Natural killer cell treated with Interleukin-12 subunit alpha and Interleukin-12 subunit beta and Interleukin-15 and Interleukin-18, amount 100 ng/mL, for 72 hours (primary cell): ENCODE data around the gene C5orf15. TPM values are rescaled to one million over a fixed set of nuclear protein-coding genes. Genes with fewer than 3 reads are reported as not detected.
"Not testable (repeated sequence)": the region's sequence is repeated elsewhere in the genome, so short reads cannot be mapped to it uniquely, and the experiment has no call there.

Experiments
- ATAC-seq, 2 donors: fragments of 150-1000 bp; cut with Tn5 transposase in 1 of 2; sonication (Bioruptor Pico), chemical (Tn5 transposase) in 1 of 2; 2 replicates each; pipeline ENCODE4 v1.10.0; 2021
- DNase-seq: peaks from one replicate; pipeline ENCODE4 v3.0.0; 2022; ENCODE audit warnings: low spot score
- H3K27ac Mint-ChIP-seq, 2 donors: 1 replicate in 1 of 2; 2 replicates in 1 of 2; pipeline ENCODE4 v1.8.0; 2022; ENCODE audit warnings: mixed read lengths in 2 of 2, mild to moderate bottlenecking in 1 of 2, moderate library complexity in 1 of 2
- H3K27me3 Mint-ChIP-seq, 2 donors: 1 replicate in 1 of 2; 2 replicates in 1 of 2; pipeline ENCODE4 v1.8.0; 2022; ENCODE audit warnings: mixed read lengths in 2 of 2
- H3K36me3 Mint-ChIP-seq: one replicate; pipeline ENCODE4 v1.8.0; 2022; ENCODE audit warnings: mixed read lengths
- H3K4me1 Mint-ChIP-seq, 2 donors: 1 replicate in 1 of 2; 2 replicates in 1 of 2; pipeline ENCODE4 v1.8.0; 2022; ENCODE audit warnings: low read depth in 2 of 2, mixed read lengths in 2 of 2, mild to moderate bottlenecking in 1 of 2
- H3K4me3 Mint-ChIP-seq: one replicate; pipeline ENCODE4 v1.8.0; 2022; ENCODE audit warnings: mixed read lengths
- H3K9me3 Mint-ChIP-seq: 2 replicates; pipeline ENCODE4 v1.8.0; 2022; ENCODE audit warnings: mixed read lengths
- total RNA-seq, 2 donors: library from RNA; stranded (reverse); gene quantifications; one replicate each; pipeline ENCODE4 v1.2.3, GENCODE V29; 2022

C5orf15 gene
- total RNA-seq, 2 donors from 2014 or later = 16.7 to 41.6 TPM

DNA sequence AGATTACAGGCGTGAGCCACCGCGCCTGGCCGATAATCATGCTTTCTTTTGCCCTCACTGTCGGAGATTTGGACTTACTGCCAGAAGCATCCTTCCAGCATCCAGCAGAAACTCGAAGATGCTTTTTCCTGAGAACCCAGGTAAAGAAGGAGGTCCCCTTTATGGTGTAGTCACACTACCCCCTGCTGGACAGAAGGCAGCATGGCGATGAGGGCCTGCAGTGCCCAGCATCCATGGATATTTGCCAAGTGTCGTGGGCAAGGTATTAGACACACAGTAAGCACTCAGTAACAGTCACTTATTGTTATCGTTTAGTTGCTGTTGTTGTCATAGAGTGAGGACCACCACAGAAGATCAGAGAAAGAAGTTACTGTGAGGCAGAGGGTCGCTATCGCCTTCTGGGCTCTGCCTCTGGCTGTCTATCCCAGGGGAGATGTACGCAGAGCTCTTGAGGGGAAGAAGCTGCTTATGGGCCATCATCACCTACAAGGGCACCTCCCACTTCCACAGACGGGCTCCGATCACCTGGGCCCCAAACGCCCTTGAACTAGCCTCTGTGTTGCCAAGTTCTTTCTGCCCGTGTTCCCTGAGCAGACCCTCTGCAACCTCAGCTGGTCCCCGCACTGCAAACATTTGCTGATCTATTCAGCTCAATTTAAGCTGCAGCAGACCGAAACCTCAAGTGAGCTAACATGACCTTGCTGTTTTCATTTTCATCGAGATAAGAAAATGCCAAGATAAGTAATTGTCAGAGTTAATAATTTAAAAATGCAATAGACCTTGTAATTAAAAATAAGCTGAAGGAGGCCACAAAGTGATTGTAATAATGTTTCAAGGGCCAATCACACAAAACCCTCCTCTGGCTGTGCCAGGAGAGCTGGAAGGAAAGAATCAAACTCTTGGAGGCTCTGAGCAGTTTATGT is 23.9 kb downstream of the C5orf15 start:
- H3K4me3 Mint-ChIP-seq = no peak overlapping the region
- no peak overlapping the region for H3K27ac Mint-ChIP-seq
- H3K36me3 Mint-ChIP-seq = no peaks in the 10 kb centered on the region
- H3K4me1 Mint-ChIP-seq = no peaks in the 10 kb centered on the region
- peaks cover 0 to 3% of the 10 kb centered on the region in 2 donors for H3K27me3 Mint-ChIP-seq
- ATAC-seq (peak in 1 of 2 donors; percentile 62), DNase-seq (no peak)
- H3K9me3 Mint-ChIP-seq = no peaks in the 10 kb centered on the region

DNA sequence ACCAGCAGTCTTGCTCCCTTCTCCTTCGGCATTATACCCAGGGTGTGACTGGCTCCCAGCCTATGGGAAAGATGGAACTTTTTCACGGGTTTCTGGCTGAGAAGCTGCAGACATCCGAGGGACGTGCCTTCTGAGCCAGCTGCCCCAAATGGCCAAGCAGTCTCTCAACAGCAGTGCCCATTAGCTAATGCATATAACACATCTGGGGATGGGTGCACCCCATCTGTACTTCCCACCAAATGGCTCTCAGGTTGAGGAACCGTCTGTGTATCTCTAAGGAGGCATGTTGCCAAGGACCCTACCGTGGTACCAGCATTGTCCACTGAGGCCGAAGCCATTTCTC is 25.0 kb downstream of the C5orf15 start:
- no peak for ATAC-seq
- no peaks in the 10 kb centered on the region for H3K36me3 Mint-ChIP-seq
- no peak overlapping the region for H3K27ac Mint-ChIP-seq
- H3K27me3 Mint-ChIP-seq = peaks cover 0 to 3% of the 10 kb centered on the region in 2 donors
- DNase-seq = no peak
- no peaks in the 10 kb centered on the region for H3K4me1 Mint-ChIP-seq
- H3K9me3 Mint-ChIP-seq = no peaks in the 10 kb centered on the region
- H3K4me3 Mint-ChIP-seq = no peak overlapping the region

DNA sequence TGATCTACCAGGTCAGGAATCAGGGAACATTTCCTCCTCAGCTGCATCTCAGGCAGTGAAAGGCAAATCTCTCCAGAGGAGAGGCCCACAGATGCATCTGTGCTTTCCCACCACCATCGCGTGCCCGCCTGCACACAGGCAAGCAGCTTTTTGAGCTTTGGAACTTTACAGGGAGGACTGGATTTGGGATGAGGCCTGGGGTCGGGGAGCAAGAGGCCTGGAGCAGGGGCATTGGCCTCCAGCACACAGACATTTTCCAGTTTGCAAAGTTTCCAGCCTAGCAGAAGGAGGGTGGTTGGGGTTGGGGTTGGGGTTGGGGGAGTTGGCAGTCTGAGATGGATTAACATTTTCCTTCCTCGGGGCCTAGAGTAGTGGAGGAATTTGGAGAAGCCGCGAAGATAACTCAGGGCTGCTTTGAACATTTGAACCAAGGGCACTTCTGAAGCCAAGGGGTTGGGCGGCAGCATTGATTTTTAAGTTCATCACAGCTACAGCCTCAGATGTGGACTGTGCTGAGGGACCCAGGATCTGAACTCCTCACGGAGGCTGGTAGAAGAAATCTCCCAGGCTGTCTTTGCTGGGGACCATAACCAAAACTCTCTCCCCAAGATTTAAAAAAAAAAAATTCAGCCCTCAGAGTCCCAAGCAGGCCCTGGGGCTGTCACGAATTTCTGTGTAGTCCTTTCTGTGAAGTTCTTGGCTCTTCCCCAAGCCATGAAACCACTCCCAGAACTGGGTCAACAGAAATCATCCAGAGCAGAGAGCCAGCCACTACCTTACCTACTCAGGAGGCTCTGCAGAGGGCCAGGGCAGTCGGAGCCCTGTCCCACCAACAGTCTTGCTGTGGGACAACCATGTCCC is 25.6 kb downstream of the C5orf15 start:
- ATAC-seq = no peak
- H3K9me3 Mint-ChIP-seq = no peaks in the 10 kb centered on the region
- no peaks in the 10 kb centered on the region for H3K4me1 Mint-ChIP-seq
- no peak overlapping the region for H3K27ac Mint-ChIP-seq
- no peak for DNase-seq
- H3K4me3 Mint-ChIP-seq = no peak overlapping the region
- no peaks in the 10 kb centered on the region for H3K36me3 Mint-ChIP-seq
- peaks cover 0 to 3% of the 10 kb centered on the region in 2 donors for H3K27me3 Mint-ChIP-seq

DNA sequence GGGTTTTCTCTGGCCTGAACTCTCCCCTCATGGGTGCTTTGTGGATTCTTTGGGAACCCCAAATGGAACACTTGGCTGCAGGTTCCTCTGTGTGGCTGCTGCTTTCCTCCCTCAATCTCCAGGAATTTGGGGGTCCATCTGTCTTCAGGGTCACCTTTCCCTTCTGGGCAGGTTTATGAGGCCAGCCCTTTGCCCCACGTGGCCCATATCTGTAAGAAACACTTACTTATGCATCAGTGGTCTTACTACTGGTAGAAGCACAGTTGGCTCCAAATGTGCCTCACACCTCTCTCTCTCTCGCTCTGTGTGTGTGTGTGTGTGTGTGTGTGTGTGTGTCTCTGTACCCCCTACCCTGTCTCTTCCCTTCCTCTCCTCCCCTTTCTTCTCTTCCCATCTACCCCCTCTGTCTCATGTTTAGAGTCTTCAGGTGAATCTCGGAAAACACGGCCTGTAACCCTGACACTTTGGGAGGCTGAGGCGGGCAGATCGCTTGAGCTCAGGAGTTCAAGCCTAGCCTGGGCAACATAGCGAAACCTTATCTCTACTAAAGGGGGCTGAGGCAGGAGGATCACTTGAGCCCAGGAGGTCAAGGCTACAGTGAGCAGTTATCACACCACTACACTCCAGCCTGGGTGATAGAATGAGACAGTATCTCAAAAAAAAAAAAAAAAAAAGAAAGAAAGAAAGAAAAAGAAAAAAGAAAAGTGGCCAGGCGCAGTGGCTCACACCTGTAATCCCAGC is 26.8 kb downstream of the C5orf15 start:
- H3K27me3 Mint-ChIP-seq = peaks cover 0 to 3% of the 10 kb centered on the region in 2 donors
- DNase-seq = no peak
- no peaks in the 10 kb centered on the region for H3K36me3 Mint-ChIP-seq
- H3K4me3 Mint-ChIP-seq = no peak overlapping the region
- H3K4me1 Mint-ChIP-seq = no peaks in the 10 kb centered on the region
- H3K27ac Mint-ChIP-seq = no peak overlapping the region
- ATAC-seq = no peak
- no peaks in the 10 kb centered on the region for H3K9me3 Mint-ChIP-seq

GRCh38 chr5:133939668-133940067 is 28.8 kb downstream of the C5orf15 start:
- H3K4me1 Mint-ChIP-seq = no peaks in the 10 kb centered on the region
- H3K27ac Mint-ChIP-seq = no peak overlapping the region
- H3K9me3 Mint-ChIP-seq = no peaks in the 10 kb centered on the region
- no peak for ATAC-seq
- no peaks in the 10 kb centered on the region for H3K27me3 Mint-ChIP-seq
- no peak overlapping the region for H3K4me3 Mint-ChIP-seq
- no peak for DNase-seq
- no peaks in the 10 kb centered on the region for H3K36me3 Mint-ChIP-seq

- DNase-seq (no peak), ATAC-seq (no peak)
- no peaks in the 10 kb centered on the region for H3K36me3 Mint-ChIP-seq
- no peak overlapping the region for H3K27ac Mint-ChIP-seq
- no peaks in the 10 kb centered on the region for H3K4me1 Mint-ChIP-seq
- H3K4me3 Mint-ChIP-seq = no peak overlapping the region
- H3K9me3 Mint-ChIP-seq = no peaks in the 10 kb centered on the region
- peaks cover 0 to 2% of the 10 kb centered on the region in 2 donors for H3K27me3 Mint-ChIP-seq
Observed at GRCh38 chr5:133938929-133939328, 29.5 kb downstream of the C5orf15 start.

DNA sequence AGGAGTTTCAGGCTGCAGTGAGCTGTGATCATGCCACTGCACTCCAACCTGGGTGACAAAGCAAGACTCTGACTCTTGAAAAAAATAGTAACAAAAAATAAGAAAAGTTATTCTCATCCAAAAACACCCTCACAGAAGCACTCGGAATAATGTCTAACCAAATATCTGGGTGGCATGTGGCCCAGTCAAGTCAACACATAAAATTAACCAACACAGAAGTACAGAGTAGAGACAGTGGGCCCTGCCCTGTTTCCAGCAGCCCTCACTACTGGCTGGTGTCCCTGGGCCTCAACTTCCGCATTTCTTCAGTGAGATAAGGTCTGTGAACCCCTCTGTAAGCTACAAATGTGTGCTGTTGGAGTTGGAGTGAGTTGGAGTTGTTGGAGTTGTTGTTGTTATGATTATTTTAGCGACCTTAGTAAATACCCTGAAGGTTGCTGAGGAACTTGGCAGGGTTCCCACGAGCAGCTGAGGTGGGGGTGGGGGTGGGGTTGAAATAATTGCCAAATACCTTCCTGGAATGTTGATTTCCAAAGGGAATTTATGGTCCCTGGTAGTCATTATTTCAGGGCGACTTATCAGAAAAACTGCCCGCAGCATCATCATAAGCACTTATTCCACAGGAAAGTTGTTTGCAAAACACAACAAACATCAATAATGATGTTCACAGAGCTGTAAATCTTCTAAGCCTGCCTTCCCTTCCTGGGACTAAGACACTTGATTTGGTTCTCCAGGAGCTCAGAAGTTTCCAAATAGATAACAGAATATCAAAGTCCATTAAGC is 30.2 kb downstream of the C5orf15 start:
- Mint-ChIP-seq H3K36me3 (no peaks in the 10 kb centered on the region), H3K9me3 (no peaks in the 10 kb centered on the region), H3K27me3 (peaks cover 0 to 2% of the 10 kb centered on the region in 2 donors), H3K27ac (no peak overlapping the region), H3K4me3 (no peak overlapping the region), H3K4me1 (no peaks in the 10 kb centered on the region)
- DNase-seq (no peak), ATAC-seq (no peak)

- not testable (repeated sequence) for DNase-seq, H3K9me3 Mint-ChIP-seq, H3K4me3 Mint-ChIP-seq, ATAC-seq, H3K27me3 Mint-ChIP-seq, H3K36me3 Mint-ChIP-seq, H3K4me1 Mint-ChIP-seq, H3K27ac Mint-ChIP-seq
Observed at GRCh38 chr5:133937628-133938027, 30.8 kb downstream of the C5orf15 start.

GRCh38 chr5:133936651-133937015 is 31.8 kb downstream of the C5orf15 start:
- no peaks in the 10 kb centered on the region for H3K9me3 Mint-ChIP-seq
- peaks cover 0 to 2% of the 10 kb centered on the region in 2 donors for H3K27me3 Mint-ChIP-seq
- ATAC-seq (no peak), DNase-seq (no peak)
- no peaks in the 10 kb centered on the region for H3K4me1 Mint-ChIP-seq
- no peak overlapping the region for H3K27ac Mint-ChIP-seq
- H3K36me3 Mint-ChIP-seq = no peaks in the 10 kb centered on the region
- H3K4me3 Mint-ChIP-seq = no peak overlapping the region

DNA sequence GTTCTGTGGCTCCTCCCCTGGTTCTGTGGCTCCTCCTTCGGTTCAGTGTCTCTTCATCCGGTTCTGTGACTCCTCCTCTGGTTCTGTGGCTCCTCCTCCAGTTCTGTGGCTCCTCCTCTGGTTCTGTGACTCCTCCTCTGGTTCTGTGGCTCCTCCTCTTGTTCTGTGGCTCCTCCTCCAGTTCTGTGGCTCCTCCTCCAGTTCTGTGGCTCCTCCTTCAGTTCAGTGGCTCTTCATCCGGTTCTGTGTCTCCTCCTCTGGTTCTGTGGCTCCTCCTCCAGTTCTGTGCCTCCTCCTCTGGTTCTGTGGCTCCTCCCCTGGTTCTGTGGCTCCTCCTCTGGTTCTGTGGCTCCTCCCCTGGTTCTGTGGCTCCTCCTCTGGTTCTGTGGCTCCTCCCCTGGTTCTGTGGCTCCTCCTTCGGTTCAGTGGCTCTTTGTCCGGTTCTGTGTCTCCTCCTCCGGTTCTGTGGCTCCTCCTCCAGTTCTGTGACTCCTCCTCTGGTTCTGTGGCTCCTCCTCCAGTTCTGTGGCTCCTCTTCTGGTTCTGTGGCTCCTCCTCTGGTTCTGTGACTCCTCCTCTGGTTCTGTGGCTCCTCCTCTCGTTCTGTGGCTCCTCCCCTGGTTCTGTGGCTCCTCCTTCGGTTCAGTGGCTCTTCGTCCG is 32.3 kb downstream of the C5orf15 start:
- not testable (repeated sequence) for H3K36me3 Mint-ChIP-seq, H3K9me3 Mint-ChIP-seq, H3K4me1 Mint-ChIP-seq

GRCh38 chr5:133935667-133935940 is 32.8 kb downstream of the C5orf15 start:
- ATAC-seq (no peak), DNase-seq (no peak)
- no peaks in the 10 kb centered on the region for H3K9me3 Mint-ChIP-seq
- peaks cover 0 to 6% of the 10 kb centered on the region in 2 donors for H3K4me1 Mint-ChIP-seq
- H3K27ac Mint-ChIP-seq = no peak overlapping the region
- peaks cover 0 to 2% of the 10 kb centered on the region in 2 donors for H3K27me3 Mint-ChIP-seq
- H3K36me3 Mint-ChIP-seq = no peaks in the 10 kb centered on the region
- H3K4me3 Mint-ChIP-seq = no peak overlapping the region

More for the DNA sequence above, 32.3 kb downstream of the C5orf15 start:
- H3K27me3 Mint-ChIP-seq, ATAC-seq, H3K27ac Mint-ChIP-seq, H3K4me3 Mint-ChIP-seq, DNase-seq: not testable (repeated sequence)

- H3K4me1 Mint-ChIP-seq = peaks cover 5 to 12% of the 10 kb centered on the region in 2 donors
- no peak overlapping the region for H3K27ac Mint-ChIP-seq
- ATAC-seq (no peak), DNase-seq (no peak)
- no peak overlapping the region for H3K4me3 Mint-ChIP-seq
- H3K27me3 Mint-ChIP-seq = peaks cover 0 to 2% of the 10 kb centered on the region in 2 donors
- no peaks in the 10 kb centered on the region for H3K9me3 Mint-ChIP-seq
- H3K36me3 Mint-ChIP-seq = no peaks in the 10 kb centered on the region
Observed at GRCh38 chr5:133934822-133935666, 33.4 kb downstream of the C5orf15 start.
